Ishikawa (cell line): ENCODE measurements around the gene GARIN5A.

Experiments used
- CEBPB ChIP-seq: IDR thresholded peaks from 2 replicates; pipeline ENCODE4 v1.6.1; 2012
- CREB1 ChIP-seq: IDR thresholded peaks from 2 replicates; pipeline ENCODE4 v1.6.1; 2012; ENCODE audit warnings: low read depth
- EGR1 ChIP-seq: IDR thresholded peaks from 2 replicates; pipeline ENCODE4 v1.6.1; 2012
- EP300 ChIP-seq: IDR thresholded peaks from 2 replicates; pipeline ENCODE4 v1.6.1; 2012; ENCODE audit warnings: borderline replicate concordance
- FOXM1 ChIP-seq: IDR thresholded peaks from 2 replicates; pipeline ENCODE4 v1.6.1; 2012; ENCODE audit warnings: low read depth, borderline replicate concordance
- MAX ChIP-seq: IDR thresholded peaks from 2 replicates; pipeline ENCODE4 v1.6.1; 2012
- NFIC ChIP-seq: IDR thresholded peaks from 2 replicates; pipeline ENCODE4 v1.6.1; 2012
- RAD21 ChIP-seq: IDR thresholded peaks from 2 replicates; pipeline ENCODE4 v1.6.1; 2012; ENCODE audit warnings: low read depth
- TAF1 ChIP-seq: IDR thresholded peaks from 2 replicates; pipeline ENCODE4 v1.6.1; 2012; ENCODE audit warnings: low read depth, mild to moderate bottlenecking
- TCF12 ChIP-seq: IDR thresholded peaks from 2 replicates; pipeline ENCODE4 v1.6.1; 2012; ENCODE audit warnings: low read depth
- TEAD4 ChIP-seq: IDR thresholded peaks from 2 replicates; pipeline ENCODE4 v1.6.1; 2012
- USF1 ChIP-seq: IDR thresholded peaks from 2 replicates; pipeline ENCODE4 v1.6.1; 2012
- YY1 ChIP-seq: IDR thresholded peaks from 2 replicates; pipeline ENCODE4 v1.6.1; 2012; ENCODE audit warnings: low read depth
- ZBTB7A ChIP-seq: IDR thresholded peaks from 2 replicates; pipeline ENCODE4 v1.6.1; 2012; ENCODE audit warnings: low read depth
- TF ChIP-seq, protein P1 (sequence below): IDR thresholded peaks from 2 replicates; pipeline ENCODE4 v1.6.1; 2012; ENCODE audit warnings: low read depth, mild to moderate bottlenecking

Gene GARIN5A

DNA sequence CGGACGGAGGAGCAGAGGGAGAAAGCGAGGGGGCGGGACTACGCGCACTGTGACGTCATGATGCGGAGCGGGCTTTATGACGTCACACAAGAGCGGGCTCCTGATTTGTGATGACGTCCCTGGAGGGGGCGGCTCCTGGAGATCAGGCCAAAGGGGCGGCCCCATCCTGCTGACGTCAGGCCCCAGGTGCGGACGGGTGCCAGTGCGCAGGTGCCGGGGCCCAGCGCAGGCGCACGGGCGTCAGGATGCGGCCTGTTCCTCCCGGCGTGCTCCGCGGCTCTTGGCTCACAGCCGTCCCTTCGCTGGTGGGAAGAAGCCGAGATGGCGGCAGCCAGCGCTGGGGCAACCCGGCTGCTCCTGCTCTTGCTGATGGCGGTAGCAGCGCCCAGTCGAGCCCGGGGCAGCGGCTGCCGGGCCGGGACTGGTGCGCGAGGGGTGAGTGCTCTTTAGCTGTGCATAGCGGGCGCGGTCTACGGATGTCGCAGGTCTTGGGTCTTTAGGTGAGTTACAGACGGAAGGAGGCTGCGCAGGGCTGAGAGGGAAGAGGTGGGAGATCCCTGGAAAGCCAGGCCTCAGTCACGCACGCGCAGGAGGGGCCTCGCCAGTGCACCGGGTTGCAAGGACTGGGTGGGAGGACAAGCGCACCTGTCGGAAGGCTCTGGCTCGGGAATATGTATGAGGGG lies at the start of gene GARIN5A, which contains the start of gene EMC10:
Gene GARIN5A, minus strand, starts transcription at position 625 of the 683 bp plus-strand sequence. Its CDS starts 460 bp downstream, at position 165.
Gene EMC10, plus strand, starts transcription at position 284 of the 683 bp plus-strand sequence. Its CDS starts 38 bp downstream, at position 322.
- no peak for TF ChIP-seq RAD21
- TF ChIP-seq TEAD4: peak; percentile 42; the same call in 1 of the 2 replicates
- no peak for TF ChIP-seq FOXM1
- TF ChIP-seq NFIC: peak; percentile 90
- peak; percentile 92 for TF ChIP-seq YY1
- TF ChIP-seq, protein P1, sequence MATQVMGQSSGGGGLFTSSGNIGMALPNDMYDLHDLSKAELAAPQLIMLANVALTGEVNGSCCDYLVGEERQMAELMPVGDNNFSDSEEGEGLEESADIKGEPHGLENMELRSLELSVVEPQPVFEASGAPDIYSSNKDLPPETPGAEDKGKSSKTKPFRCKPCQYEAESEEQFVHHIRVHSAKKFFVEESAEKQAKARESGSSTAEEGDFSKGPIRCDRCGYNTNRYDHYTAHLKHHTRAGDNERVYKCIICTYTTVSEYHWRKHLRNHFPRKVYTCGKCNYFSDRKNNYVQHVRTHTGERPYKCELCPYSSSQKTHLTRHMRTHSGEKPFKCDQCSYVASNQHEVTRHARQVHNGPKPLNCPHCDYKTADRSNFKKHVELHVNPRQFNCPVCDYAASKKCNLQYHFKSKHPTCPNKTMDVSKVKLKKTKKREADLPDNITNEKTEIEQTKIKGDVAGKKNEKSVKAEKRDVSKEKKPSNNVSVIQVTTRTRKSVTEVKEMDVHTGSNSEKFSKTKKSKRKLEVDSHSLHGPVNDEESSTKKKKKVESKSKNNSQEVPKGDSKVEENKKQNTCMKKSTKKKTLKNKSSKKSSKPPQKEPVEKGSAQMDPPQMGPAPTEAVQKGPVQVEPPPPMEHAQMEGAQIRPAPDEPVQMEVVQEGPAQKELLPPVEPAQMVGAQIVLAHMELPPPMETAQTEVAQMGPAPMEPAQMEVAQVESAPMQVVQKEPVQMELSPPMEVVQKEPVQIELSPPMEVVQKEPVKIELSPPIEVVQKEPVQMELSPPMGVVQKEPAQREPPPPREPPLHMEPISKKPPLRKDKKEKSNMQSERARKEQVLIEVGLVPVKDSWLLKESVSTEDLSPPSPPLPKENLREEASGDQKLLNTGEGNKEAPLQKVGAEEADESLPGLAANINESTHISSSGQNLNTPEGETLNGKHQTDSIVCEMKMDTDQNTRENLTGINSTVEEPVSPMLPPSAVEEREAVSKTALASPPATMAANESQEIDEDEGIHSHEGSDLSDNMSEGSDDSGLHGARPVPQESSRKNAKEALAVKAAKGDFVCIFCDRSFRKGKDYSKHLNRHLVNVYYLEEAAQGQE: no peak
- TF ChIP-seq CREB1: peak; percentile 99
- TF ChIP-seq TAF1: peak; percentile 97
- TF ChIP-seq MAX: peak; percentile 67
- peak; percentile 14; the same call in 1 of the 2 replicates for TF ChIP-seq USF1
- TF ChIP-seq EP300: peak; percentile 12; the same call in 1 of the 2 replicates
- no peak for TF ChIP-seq ZBTB7A
- TF ChIP-seq EGR1: no peak
- TF ChIP-seq TCF12: 0 out of 2 replicates have a peak, but pooled peaks have one; percentile 30
- TF ChIP-seq CEBPB: no peak; the same call in 1 of the 2 replicates

DNA sequence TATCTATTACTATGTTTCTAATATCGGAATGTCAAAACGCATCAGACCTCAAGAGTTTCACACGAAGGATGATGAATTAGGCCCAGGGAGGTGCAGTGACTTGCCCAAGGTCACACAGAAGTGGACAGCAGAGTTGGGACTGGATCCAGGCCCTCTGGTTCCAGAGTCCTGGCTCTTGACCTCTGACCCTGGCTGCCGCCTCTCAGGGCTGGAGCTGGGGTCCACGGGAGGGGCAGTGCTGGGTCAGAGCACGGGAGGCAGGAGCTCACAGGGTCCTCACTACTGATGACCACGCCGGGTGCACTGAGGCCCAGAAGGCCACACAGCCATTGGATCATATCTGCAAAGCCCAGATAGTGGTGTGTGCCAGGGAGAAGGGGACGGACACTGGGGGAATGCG lies 46.2 kb upstream of the GARIN5A start:
- TF ChIP-seq EP300 (no peak), TCF12 (no peak), CREB1 (no peak), YY1 (no peak), CEBPB (no peak), MAX (no peak), EGR1 (no peak), NFIC (no peak), ZBTB7A (no peak), TEAD4 (no peak)
- TF ChIP-seq, protein P1: no peak

DNA sequence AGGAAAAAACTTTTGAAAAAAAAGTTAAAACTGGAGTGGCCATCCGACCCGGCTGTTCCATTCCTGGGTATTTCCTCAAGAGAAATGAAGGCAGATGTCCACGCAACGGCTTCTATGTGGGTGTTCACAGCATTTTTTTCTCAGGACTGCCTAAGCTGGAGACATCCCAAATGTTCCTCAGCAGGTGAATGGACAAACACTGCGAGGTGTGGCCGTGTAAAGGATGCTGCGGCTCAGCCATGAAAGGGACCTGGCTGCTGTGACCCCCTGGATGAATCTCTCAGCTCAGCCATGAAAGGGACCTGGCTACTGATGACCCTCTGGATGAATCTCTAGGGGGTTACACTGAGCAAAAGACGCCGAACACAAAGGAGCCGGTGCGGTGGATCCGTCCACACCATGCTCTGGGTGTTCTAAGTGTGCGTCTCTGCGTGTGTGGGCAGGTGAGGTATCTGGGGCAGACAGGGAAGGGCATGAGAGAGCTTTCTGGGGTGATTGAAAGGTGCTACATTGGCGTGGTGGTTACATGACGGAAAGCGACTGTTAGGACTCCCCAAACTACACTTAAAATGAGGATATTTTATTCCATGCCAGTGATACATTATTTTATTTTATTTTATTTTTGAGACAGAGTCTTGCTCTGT lies 44.3 kb upstream of the GARIN5A start:
- TF ChIP-seq CREB1 (no peak), USF1 (no peak), FOXM1 (no peak), RAD21 (no peak), EP300 (no peak), MAX (no peak), ZBTB7A (no peak), TCF12 (no peak), TEAD4 (no peak), TAF1 (no peak)
- TF ChIP-seq, protein P1: no peak

DNA sequence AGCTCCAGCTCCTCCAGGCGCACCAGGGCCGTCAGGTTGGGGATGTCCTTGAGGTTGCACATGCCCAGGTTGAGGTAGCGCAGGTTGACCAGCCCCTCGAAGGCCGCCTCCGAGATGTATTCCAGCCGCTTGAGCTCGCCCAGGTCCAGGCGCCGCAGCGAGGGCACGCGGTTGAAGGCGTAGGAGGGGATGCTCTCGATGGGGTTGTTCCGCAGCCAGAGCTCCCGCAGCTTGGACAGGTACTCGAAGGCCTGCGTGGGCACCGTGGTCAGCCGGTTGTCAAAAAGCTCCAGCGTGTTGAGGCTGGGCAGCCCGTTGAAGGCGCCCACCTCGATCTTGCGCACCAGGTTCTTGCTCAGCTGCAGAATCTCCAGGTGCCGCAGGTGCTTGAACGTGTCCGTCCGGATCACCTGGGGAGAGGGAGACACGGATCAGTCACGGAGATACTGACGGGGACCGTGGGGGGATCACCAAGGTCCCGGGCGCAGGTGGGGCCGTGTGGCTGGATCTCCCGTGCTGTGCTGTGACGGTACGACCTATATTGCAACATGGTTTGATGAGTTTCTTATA lies 42.4 kb upstream of the GARIN5A start:
- TF ChIP-seq RAD21 (no peak), TAF1 (no peak), CREB1 (no peak), MAX (no peak), YY1 (no peak), EGR1 (no peak), NFIC (no peak), FOXM1 (no peak), CEBPB (no peak), USF1 (no peak), EP300 (no peak)
- TF ChIP-seq, protein P1: no peak
